KMS-11 (cell line): ENCODE results near the gene SMARCB1.

Experiments
- H2AFZ ChIP-seq: fragments of 200-600 bp; sonication (generic); 2 replicates; pipeline ENCODE4 v1.6.1; 2016; ENCODE audit warnings: antibody characterized with exemption, mixed run types, low read depth
- H3K27ac ChIP-seq: fragments of 200-600 bp; sonication (generic); 2 replicates; pipeline ENCODE4 v1.6.1; 2016; ENCODE audit warnings: mild to moderate bottlenecking, mixed run types
- H3K27me3 ChIP-seq: fragments of 200-600 bp; sonication (generic); 2 replicates; pipeline ENCODE4 v1.6.1; 2017; ENCODE audit warnings: mild to moderate bottlenecking, low read depth, mixed run types, moderate library complexity; ENCODE audit not compliant: insufficient read depth
- H3K36me3 ChIP-seq: fragments of 200-600 bp; sonication (generic); 2 replicates; pipeline ENCODE4 v1.6.1; 2017; ENCODE audit warnings: mild to moderate bottlenecking, mixed run types; ENCODE audit not compliant: insufficient read depth
- H3K4me1 ChIP-seq: fragments of 200-600 bp; sonication (generic); 2 replicates; pipeline ENCODE4 v1.6.1; 2016; ENCODE audit warnings: mild to moderate bottlenecking, low read depth, mixed run types; ENCODE audit not compliant: poor library complexity, severe bottlenecking
- H3K4me2 ChIP-seq: fragments of 200-600 bp; sonication (generic); 2 replicates; pipeline ENCODE4 v1.7.0; 2016; ENCODE audit warnings: mild to moderate bottlenecking, mixed run types
- H3K4me3 ChIP-seq: fragments of 200-600 bp; sonication (generic); IDR thresholded peaks from 2 replicates; pipeline ENCODE4 v1.6.1; 2017; ENCODE audit warnings: low read depth, low read length, mixed read lengths; ENCODE audit not compliant: insufficient read depth
- H3K79me2 ChIP-seq: fragments of 200-600 bp; sonication (generic); 2 replicates; pipeline ENCODE4 v1.6.1; 2016; ENCODE audit warnings: low read depth, mixed run types; ENCODE audit not compliant: insufficient read depth
- H3K9ac ChIP-seq: fragments of 200-600 bp; sonication (generic); 2 replicates; pipeline ENCODE4 v1.6.1; 2016; ENCODE audit warnings: mild to moderate bottlenecking, mixed run types
- H4K20me1 ChIP-seq: fragments of 200-600 bp; sonication (generic); 2 replicates; pipeline ENCODE4 v1.6.1; 2016; ENCODE audit warnings: mild to moderate bottlenecking, mixed run types; ENCODE audit not compliant: insufficient read depth
- TF ChIP-seq, protein P1 (sequence below): fragments of 200-600 bp; sonication (generic); conservative IDR thresholded peaks from 2 replicates; pipeline ENCODE4 v1.6.1; 2017; ENCODE audit warnings: low read depth, mild to moderate bottlenecking, antibody characterized with exemption, low read length, moderate library complexity, mixed read lengths

The SMARCB1 gene

DNA sequence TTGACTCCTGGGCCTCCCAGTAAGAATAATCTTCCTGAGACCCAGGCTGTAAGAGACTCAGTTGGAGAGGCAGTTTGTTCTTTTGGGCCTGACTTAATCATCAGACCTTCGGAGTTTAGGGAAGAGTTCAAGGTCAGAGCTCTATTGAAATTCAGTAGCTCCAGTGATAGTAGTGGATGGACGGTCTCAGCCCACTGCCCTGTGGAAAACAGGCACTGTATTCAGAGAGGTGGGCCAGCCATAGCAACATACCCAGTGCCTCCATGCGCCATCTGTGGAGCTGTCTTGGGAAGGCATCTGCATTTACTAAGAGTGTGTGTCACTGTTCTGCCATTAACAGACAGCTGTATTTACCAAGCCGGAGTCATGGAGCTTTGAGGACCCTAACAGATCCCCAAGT, 2.9 kb downstream of the SMARCB1 start:
- Histone ChIP-seq H3K79me2 (peaks cover 52% of the 10 kb centered on the region), H2AFZ (no peak overlapping the region), H3K9ac (no peak overlapping the region), H3K4me2 (no peak overlapping the region), H4K20me1 (peaks cover 21% of the 10 kb centered on the region), H3K27ac (no peak overlapping the region), H3K4me1 (peaks cover 43% of the 10 kb centered on the region), H3K4me3 (no peak overlapping the region), H3K27me3 (no peaks in the 10 kb centered on the region), H3K36me3 (peaks cover 3% of the 10 kb centered on the region; the same call in 1 of the 2 replicates)
- TF ChIP-seq, protein P1, sequence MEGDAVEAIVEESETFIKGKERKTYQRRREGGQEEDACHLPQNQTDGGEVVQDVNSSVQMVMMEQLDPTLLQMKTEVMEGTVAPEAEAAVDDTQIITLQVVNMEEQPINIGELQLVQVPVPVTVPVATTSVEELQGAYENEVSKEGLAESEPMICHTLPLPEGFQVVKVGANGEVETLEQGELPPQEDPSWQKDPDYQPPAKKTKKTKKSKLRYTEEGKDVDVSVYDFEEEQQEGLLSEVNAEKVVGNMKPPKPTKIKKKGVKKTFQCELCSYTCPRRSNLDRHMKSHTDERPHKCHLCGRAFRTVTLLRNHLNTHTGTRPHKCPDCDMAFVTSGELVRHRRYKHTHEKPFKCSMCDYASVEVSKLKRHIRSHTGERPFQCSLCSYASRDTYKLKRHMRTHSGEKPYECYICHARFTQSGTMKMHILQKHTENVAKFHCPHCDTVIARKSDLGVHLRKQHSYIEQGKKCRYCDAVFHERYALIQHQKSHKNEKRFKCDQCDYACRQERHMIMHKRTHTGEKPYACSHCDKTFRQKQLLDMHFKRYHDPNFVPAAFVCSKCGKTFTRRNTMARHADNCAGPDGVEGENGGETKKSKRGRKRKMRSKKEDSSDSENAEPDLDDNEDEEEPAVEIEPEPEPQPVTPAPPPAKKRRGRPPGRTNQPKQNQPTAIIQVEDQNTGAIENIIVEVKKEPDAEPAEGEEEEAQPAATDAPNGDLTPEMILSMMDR, result no peak

DNA sequence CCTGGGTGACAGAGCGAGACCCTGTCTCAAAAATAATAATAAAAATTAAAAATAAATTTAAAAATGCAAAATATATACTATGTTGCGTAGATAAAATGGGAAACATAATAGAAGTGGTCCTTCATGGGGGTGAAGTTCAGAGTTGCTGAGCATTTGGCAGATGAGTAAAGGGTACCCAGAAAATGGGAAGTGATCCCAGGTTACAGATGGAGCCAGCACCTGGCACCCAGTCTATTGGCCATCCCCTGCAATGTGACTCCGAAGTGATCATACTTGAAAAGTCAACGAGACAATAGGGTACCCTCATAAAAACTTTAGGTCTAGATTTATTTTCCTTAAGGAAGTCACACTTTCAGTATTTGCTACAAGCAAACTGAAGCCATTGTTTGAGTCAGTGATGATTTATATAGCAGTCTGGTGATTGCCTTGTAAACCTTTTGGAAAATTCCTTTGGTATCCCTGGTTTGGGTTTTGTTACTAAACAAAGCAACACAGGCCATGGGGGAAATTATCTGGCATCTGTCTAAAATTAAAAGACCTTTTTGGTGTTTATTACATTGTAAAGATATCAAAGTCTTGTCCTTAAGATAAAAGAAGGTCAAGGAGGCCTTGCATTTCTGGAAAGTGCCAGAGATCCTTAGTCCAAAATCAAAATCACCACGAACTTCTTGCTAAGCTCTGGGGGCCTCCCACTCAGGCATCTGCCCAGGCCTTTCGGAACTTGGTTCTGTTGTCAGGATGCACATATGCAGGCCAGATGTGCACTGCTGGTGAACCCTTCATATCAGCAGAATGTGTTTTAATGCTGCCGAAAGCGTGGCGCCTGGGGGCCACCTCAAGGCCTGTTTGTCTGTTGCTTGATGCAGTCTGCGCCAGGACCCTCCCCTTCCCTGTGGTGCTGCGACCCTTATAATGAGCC, 4.3 kb downstream of the SMARCB1 start:
- H4K20me1 ChIP-seq, result peaks cover 21% of the 10 kb centered on the region
- no peaks in the 10 kb centered on the region for H3K27me3 ChIP-seq
- H3K36me3 ChIP-seq, result peaks cover 3% of the 10 kb centered on the region; the same call in 1 of the 2 replicates
- H3K4me2 ChIP-seq, result no peak overlapping the region
- no peak overlapping the region for H2AFZ ChIP-seq
- TF ChIP-seq, protein P1, result no peak
- H3K27ac ChIP-seq, result no peak overlapping the region
- H3K4me1 ChIP-seq, result peaks cover 34% of the 10 kb centered on the region
- no peak overlapping the region for H3K9ac ChIP-seq
- no peak overlapping the region for H3K4me3 ChIP-seq
- H3K79me2 ChIP-seq, result peaks cover 52% of the 10 kb centered on the region

DNA sequence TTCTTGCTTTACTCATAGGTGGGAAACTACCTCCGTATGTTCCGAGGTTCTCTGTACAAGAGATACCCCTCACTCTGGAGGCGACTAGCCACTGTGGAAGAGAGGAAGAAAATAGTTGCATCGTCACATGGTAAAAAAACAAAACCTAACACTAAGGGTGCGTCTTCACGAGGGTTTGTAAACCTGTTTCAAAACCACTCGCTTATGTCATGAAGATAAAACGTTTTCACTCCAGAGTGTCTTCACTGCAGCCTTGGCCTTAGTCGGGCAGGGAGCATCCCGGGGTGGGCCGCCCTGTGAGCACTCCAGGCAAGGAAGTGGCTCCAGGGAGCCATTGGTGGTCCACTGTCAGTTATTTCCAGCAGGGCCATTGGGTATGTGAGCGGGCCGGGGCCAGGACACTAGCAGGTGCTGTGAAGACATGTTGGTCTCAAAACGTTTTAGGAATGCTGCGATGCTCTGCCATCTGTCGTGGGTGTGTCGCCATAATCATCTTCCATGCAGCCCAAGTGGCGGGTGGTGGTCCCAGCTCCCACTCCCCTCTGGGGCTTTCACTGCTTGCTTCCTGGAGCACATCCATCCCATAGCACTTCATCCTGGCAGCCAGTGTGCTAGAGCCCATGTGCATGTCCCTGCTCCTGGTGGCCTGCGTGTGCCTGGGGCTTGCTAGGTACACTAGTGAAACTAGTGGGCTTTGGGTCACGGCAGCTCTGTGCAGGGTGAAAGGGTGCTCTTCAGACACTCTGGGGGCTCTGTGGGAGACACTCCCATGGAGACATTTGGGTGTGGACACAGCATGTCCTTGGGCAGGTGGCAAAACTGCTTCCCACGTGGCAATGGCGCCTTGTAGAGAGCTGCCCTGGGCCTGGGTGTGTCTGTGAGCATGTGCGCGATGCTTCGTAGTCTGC, 5.2 kb downstream of the SMARCB1 start:
- Histone ChIP-seq H3K4me1 (peaks cover 29% of the 10 kb centered on the region), H3K4me3 (no peak overlapping the region), H2AFZ (no peak overlapping the region), H3K9ac (no peak overlapping the region), H3K79me2 (peaks cover 52% of the 10 kb centered on the region), H3K27me3 (no peaks in the 10 kb centered on the region), H3K4me2 (no peak overlapping the region), H3K36me3 (peaks cover 3% of the 10 kb centered on the region; the same call in 1 of the 2 replicates), H4K20me1 (peaks cover 21% of the 10 kb centered on the region), H3K27ac (no peak overlapping the region)
- TF ChIP-seq, protein P1, result no peak

DNA sequence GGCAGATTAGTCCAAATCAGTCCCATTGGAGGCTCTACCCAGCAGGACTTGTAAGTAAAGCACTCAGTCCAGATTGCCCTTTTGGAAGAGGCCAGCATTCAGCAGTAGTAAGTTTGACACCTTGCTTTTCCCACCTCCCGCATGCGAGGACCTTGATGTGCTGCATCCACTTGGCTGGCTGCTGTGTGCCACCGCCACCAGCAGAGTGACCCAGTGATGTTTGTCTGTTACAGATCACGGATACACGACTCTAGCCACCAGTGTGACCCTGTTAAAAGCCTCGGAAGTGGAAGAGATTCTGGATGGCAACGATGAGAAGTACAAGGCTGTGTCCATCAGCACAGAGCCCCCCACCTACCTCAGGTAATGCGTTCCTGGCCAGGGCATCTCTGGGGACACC, 6.6 kb downstream of the SMARCB1 start:
- Histone ChIP-seq H3K4me1 (peaks cover 21% of the 10 kb centered on the region), H3K27ac (no peak overlapping the region), H3K27me3 (no peaks in the 10 kb centered on the region), H3K79me2 (peaks cover 41% of the 10 kb centered on the region), H4K20me1 (peaks cover 15% of the 10 kb centered on the region; the same call in 1 of the 2 replicates), H3K4me2 (no peak overlapping the region), H3K36me3 (peaks cover 3% of the 10 kb centered on the region; the same call in 1 of the 2 replicates), H2AFZ (no peak overlapping the region), H3K4me3 (no peak overlapping the region), H3K9ac (no peak overlapping the region)
- TF ChIP-seq, protein P1, result no peak
